Activated T-cell treated with anti-CD3 and anti-CD28 coated beads for 4 hours (primary cell): Measurements from ENCODE around the gene NCLN.
"Not testable (repeated sequence)": the region's sequence is repeated elsewhere in the genome, so short reads cannot be mapped to it uniquely, and the experiment has no call there.

Experiments
- DNase-seq: peaks from one replicate; pipeline ENCODE4 v3.0.0-alpha.2; 2020

Gene NCLN

GRCh38 chr19:3185461-3186159 lies at the start of gene NCLN:
TSS of gene NCLN (plus strand) at chr19:3185930. CDS start at chr19:3186031, 101 bp downstream.
- DNase-seq, result peak; percentile 89

GRCh38 chr19:3135961-3136683 lies 49.6 kb upstream of the NCLN start, which contains the start of gene GNA15:
TSS of gene GNA15 (plus strand) at chr19:3136033. CDS start at chr19:3136451, 418 bp downstream.
- DNase-seq, result no peak

- DNase-seq, result no peak
Observed at GRCh38 chr19:3136684-3137055, 49.1 kb upstream of the NCLN start.

- DNase-seq, result no peak
Observed at GRCh38 chr19:3137119-3137518, 48.6 kb upstream of the NCLN start.

- no peak for DNase-seq
Observed at GRCh38 chr19:3138268-3138667, 47.5 kb upstream of the NCLN start.

- no peak for DNase-seq
Observed at GRCh38 chr19:3140667-3141038, 45.1 kb upstream of the NCLN start.

- peak; percentile 47 for DNase-seq
Observed at GRCh38 chr19:3142292-3142670, 43.4 kb upstream of the NCLN start.

- no peak for DNase-seq
Observed at GRCh38 chr19:3142781-3143337, 42.9 kb upstream of the NCLN start.

- DNase-seq, result no peak
Observed at GRCh38 chr19:3145909-3146676, 39.6 kb upstream of the NCLN start.

- DNase-seq, result peak; percentile 65
Observed at GRCh38 chr19:3146677-3147100, 39.0 kb upstream of the NCLN start.

- no peak for DNase-seq
Observed at GRCh38 chr19:3148503-3148902, 37.2 kb upstream of the NCLN start.

- DNase-seq, result no peak
Observed at GRCh38 chr19:3149089-3149488, 36.6 kb upstream of the NCLN start.

GRCh38 chr19:3149526-3150505 lies 35.9 kb upstream of the NCLN start:
- no peak for DNase-seq

- no peak for DNase-seq
Observed at GRCh38 chr19:3150739-3151329, 34.9 kb upstream of the NCLN start.

GRCh38 chr19:3151563-3152418 lies 33.9 kb upstream of the NCLN start:
- DNase-seq, result no peak

GRCh38 chr19:3152419-3152780 lies 33.3 kb upstream of the NCLN start:
- no peak for DNase-seq

GRCh38 chr19:3153286-3154230 lies 32.2 kb upstream of the NCLN start:
- DNase-seq, result no peak

GRCh38 chr19:3154447-3154846 lies 31.3 kb upstream of the NCLN start:
- DNase-seq, result not testable (repeated sequence)

- DNase-seq, result peak; percentile 78
Observed at GRCh38 chr19:3154957-3155736, 30.6 kb upstream of the NCLN start.
